Endothelial cell of hepatic sinusoid (primary cell): Measurements from ENCODE around the gene CLEC11A.

Experiments used
- in situ Hi-C: cut with HindIII; loops from 2 replicates; pipeline ENCODE4 v1.10.0; 2017; ENCODE audit warnings: low sequenced_read_pairs

CLEC11A gene

DNA sequence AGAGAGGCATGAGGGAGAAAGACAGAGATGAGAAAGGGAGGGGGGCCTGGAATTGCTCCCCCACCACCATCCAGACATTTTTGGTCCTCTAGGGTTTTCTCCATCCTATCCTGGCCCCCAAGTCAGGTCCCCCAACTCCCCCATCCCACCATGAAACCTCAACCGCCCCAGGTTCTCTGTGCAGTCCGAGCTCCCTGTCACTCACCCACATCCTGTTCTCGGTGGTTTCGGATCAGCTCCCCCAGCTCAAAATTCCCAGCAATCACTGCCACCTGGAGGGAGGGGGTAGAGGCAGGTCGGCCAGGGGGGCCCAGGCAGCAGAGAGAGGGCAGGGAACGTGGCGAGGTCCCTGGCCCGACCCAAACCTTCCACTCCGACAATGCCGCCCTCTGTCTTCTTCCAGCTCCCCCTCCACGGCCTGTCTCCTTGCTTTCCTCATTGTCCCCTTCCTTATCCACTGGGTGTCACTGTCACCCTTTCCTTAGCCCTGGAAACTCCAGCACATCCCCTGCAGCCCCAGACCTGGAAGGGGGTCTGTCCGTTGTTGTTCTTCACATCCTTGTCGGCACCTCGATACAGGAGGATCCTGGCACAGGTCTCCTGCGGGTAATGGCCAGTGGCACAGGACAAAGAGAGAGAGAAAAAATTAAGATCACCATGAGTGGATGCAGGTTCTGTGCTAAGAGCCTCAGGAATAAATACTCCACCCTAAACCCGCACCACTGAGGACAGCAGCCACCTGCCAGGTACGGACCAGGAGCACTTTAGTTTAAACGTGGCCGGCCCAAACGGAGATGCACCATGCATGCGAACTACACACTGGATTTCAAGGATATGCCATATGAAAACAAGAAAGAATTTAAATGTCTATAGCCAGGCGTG, 19.0 kb upstream of the CLEC11A start:
- in situ Hi-C loops, result no loop called here

- in situ Hi-C loops, result no loop called here
These were observed 17.6 kb upstream of the CLEC11A start for GRCh38 chr19:50705422-50706019.

DNA sequence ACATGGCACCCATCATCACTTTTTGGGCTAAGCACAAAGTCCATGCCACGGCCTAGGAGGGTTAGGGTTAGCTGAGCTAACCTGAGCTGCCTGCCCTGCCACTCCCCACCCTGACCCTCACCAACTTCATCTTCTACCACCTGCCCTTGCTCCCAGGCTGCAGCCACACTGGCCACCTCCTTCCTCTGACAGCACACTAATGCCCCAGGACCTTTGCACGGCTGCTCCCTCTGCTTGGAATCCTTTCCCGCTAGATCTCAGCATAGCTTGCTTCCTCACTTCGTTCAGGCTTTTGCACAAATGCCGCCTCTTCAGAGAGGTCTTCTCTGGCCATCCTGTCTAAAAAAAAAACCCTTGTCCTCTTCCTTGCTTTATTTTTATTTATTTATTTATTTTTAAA, 16.8 kb upstream of the CLEC11A start:
- in situ Hi-C loops, result no loop called here

GRCh38 chr19:50708179-50708879, 14.8 kb upstream of the CLEC11A start:
- in situ Hi-C loops, result no loop called here

GRCh38 chr19:50710094-50710493, 13.1 kb upstream of the CLEC11A start:
- in situ Hi-C loops, result no loop called here

- in situ Hi-C loops, result no loop called here
These were observed 12.6 kb upstream of the CLEC11A start for GRCh38 chr19:50710612-50711011.

DNA sequence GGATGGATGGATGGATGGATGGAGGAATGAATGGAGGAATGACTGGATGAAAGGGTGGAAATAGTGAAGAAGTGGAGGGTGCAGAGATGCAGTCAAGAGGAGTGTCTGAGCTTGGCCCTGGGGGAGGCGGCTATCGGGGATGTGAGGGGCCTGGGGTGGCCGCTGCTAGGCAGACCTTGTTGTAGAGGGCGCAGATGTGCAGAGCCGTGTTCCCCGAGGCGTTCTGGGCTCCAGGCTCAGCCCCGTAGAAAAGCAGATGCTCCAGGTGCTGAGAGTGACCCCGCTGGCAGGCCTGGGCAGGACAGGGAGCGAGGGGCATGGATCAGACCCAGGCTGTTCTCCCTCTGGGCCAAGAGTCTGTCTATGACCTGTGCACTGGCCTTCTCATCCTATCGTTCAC, 12.0 kb upstream of the CLEC11A start:
- in situ Hi-C loops, result no loop called here

DNA sequence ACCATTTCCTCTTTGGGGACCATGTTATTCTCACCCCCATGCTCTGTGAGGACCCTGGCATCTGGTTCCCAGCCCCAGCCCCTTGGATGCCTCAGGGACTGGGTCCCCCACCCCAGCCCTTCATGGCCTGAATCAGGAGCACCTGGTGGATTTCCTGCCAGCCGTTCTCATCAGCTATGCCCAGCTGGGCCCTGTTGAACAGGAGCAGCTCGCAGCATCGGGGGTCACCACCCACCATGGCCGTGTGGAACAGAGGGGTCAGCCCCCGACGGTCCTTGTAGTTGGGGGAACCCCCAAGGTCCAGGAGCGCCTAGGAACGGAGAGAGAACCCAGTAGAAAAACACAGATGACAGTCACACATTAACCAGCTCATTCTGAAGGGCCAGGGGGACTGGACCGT, 11.4 kb upstream of the CLEC11A start:
- in situ Hi-C loops, result no loop called here

DNA sequence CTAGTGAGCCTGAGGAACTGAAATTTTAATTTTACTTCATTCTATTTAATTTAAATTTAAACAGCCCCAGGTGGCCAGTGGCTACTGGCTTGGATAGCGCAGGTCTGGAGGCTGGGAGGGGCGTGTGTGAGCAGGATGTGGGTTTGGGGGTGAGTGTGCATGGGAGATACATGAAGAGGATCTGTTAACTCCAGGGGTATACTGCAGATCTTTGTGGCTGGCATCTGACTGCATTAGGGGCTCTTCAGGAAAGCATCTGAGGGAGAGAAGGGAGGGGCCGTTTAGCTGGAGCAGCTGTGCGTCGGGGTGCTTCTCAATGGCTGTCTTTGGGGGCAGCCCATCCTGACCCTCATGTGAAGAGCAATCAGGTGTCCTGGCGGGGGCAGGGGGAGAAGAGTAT, 10.3 kb upstream of the CLEC11A start:
- in situ Hi-C loops, result no loop called here

DNA sequence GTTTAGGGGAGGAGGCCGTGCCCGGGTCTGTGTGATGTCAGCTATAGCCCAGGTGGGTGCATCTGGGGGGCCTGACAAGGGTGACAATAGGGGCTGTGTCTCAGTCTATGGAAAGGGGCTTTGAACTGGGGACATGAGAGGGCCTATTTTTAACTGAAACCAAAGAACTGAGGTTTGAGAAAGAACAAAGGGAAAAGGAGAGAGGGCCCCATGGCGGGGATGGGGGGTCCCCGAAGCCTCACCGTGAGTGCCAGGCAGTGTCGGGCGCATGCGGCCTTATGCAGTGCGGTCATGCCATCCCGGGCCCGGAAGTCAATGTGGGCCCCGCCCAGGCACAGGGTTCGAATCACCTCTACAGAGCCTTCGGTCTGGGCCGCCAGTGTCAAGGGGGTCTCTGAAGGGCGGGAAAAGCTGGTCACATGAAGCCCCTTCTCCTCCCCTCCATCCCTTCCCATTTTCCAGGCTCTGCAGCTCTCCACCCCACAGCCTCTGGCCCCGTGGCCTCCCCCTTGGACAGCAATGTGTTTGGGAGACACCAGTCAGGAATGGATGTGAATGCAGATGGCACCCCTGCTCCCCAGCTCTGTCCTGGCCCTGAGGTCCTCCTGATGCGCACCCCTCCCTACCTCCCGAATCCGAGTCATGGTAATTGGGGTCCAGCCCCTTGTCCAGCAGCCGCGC, 9.5 kb upstream of the CLEC11A start:
- in situ Hi-C loops, result no loop called here

DNA sequence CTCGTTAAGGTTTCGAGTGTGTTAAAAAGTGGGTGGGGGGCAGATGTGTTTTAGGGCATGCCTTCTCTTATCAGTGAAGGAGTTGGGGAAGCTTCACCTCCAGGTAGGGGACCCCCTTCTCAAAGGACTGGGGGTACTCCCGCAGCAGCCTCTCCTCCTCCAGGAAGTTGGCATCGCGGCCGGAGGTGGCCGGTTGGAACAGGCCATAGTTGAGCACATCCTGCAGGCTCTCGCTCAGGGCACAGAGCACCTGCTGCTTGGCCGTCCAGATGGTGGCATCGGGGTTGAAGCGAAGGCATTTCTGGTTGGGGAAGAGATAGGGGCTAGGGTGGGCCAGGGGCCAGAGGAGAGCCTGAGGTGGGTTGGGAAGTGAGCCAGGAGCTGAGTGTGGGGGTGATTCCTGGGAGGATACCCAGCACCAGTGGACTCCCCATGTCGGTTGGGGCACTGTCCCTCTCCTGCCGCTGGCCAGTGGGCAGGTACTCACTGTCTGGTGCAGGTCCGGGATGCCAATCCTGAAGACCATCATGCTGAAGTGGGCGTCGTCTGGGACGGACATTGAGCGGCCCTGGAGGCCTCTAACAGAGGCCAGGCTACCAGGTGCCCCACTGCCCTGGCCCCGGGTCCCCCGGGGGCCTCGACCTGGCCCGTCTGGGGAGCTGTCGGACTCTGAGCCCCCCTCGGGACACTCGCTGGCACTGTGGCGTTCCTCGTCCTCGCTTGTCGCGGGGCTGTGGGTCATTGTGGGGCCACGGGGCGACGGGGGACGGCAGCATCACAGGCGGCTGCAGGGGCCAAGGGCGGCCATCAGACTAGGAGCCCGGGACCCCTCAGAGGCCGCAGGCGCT, 6.8 kb upstream of the CLEC11A start:
- in situ Hi-C loops, result no loop called here

DNA sequence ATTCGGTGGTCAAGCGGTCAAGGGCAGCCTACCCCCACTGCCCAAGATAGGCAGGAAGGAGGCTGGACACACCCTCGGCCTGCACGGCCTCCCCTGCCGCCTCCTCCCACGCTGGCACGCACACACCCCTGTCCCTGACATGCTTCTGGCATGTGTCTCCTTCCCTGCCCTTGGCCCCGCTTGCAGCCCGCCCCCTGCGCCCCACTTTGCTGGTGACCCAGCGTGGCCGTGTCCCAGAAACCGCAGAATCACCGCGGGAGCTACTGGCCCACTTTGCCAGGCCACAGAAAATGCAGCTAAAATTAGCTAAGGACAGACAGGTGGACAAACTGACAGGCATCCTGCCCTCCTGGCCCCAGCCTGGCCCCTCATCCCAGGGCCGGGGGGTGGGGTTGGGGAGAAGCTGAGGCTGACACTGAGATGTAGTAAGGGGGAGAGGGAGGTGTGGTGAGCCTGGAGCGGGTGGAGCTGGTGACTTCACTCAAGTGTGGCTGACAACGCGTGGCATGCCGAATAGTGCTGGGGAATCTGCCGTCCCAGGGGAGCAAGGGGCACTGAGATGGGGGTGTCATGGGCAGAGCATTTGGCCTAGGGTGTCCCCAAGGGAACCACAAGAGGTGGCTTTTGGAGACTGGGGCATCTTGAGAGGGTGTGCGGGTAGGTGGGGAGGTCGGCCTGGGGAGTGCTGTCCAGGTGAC, 6.0 kb upstream of the CLEC11A start:
- in situ Hi-C loops, result no loop called here

DNA sequence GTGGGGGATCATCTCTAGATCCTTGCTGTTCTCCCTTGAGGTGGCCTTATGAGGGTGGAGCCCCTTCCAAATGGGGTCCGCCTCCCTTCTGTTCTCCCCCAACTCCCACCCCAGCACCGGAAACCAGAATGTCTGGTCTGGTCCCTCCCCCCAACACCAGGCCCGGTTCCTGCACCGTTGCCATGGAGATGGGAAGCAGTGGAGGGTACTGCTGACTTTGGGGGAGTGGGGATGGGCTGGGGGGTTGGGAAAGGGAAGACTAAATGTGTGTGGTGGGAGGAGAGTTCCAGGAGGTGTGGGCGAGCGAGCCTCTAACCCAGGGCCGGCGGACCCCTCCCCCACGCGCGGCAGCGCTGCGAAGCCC, 5.3 kb upstream of the CLEC11A start:
- in situ Hi-C loops, result no loop called here

- in situ Hi-C loops, result no loop called here
These were observed 4.7 kb upstream of the CLEC11A start for GRCh38 chr19:50718255-50719118.

GRCh38 chr19:50719119-50719435, 4.1 kb upstream of the CLEC11A start:
- in situ Hi-C loops, result no loop called here

- in situ Hi-C loops, result no loop called here
These were observed 3.6 kb upstream of the CLEC11A start, which contains the start of gene SHANK1 for GRCh38 chr19:50719566-50719965. Gene SHANK1, minus strand, starts transcription at chr19:50719802. Its CDS starts 2,883 bp downstream, at chr19:50716919.

- in situ Hi-C loops, result no loop called here
These were observed 2.8 kb upstream of the CLEC11A start for GRCh38 chr19:50720181-50720920.

- in situ Hi-C loops, result no loop called here
These were observed 2.2 kb upstream of the CLEC11A start for GRCh38 chr19:50720921-50721381.
